ENCODE results near the gene OLFML2A. TPM values are rescaled to one million over a fixed set of nuclear protein-coding genes. Genes with fewer than 3 reads are reported as not detected.

The OLFML2A gene
- total and polyA plus RNA-seq, 2 donors from 2014 or later, result 5.1 to 12.2 TPM

DNA sequence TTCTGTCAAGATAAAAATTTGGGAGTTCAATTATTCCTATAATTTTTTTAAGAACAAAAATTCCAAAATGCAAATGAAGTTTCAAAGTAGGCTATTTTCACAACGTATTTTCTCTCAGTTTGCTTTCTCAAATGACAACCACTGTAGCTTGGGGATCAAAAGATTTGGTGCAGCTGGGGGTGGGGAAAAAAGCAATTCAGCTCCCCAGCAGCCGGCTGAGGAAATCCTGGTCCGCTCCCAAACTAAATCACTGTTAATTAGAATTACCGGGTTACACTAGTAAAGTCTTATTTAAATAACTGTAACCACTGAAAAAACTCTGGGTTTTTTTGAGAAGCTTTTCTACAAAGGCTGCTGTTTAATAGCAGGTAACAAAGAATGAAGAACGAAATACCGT lies 11.5 kb upstream of the OLFML2A start:
- Histone ChIP-seq H3K9ac (ENCODE audit: low read length in 3 of 3) (no peak overlapping the region), H3K4me3 (ENCODE audit: low read length in 3 of 3) (no peak overlapping the region), H3K36me3 (ENCODE audit: control insufficient read depth in 2 of 3, insufficient read depth in 3 of 3, low read length in 3 of 3) (no peaks in the 10 kb centered on the region), H3K4me1 (ENCODE audit: control insufficient read depth in 2 of 3, insufficient read depth in 2 of 3, low read depth in 1 of 3, low read length in 3 of 3) (peaks cover 0 to 10% (median 0%) of the 10 kb centered on the region in 3 donors), H3K9me3 (ENCODE audit: control insufficient read depth in 2 of 3, insufficient read depth in 1 of 3, low read length in 3 of 3) (no peaks in the 10 kb centered on the region), H3K27ac (ENCODE audit: low read depth in 2 of 2, low read length in 2 of 2) (no peak overlapping the region), H3K27me3 (ENCODE audit: control insufficient read depth, insufficient read depth, low read length) (peaks cover 51% of the 10 kb centered on the region)
- TF ChIP-seq, protein P1, sequence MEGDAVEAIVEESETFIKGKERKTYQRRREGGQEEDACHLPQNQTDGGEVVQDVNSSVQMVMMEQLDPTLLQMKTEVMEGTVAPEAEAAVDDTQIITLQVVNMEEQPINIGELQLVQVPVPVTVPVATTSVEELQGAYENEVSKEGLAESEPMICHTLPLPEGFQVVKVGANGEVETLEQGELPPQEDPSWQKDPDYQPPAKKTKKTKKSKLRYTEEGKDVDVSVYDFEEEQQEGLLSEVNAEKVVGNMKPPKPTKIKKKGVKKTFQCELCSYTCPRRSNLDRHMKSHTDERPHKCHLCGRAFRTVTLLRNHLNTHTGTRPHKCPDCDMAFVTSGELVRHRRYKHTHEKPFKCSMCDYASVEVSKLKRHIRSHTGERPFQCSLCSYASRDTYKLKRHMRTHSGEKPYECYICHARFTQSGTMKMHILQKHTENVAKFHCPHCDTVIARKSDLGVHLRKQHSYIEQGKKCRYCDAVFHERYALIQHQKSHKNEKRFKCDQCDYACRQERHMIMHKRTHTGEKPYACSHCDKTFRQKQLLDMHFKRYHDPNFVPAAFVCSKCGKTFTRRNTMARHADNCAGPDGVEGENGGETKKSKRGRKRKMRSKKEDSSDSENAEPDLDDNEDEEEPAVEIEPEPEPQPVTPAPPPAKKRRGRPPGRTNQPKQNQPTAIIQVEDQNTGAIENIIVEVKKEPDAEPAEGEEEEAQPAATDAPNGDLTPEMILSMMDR (IDR thresholded peaks at IDR 0.05; ENCODE audit: borderline replicate concordance, extremely low read depth, insufficient read depth), result no peak
- no peak for DNase-seq
- intact Hi-C loops (cut with DNase I), result no loop called here
- FAIRE-seq, result no peak

DNA sequence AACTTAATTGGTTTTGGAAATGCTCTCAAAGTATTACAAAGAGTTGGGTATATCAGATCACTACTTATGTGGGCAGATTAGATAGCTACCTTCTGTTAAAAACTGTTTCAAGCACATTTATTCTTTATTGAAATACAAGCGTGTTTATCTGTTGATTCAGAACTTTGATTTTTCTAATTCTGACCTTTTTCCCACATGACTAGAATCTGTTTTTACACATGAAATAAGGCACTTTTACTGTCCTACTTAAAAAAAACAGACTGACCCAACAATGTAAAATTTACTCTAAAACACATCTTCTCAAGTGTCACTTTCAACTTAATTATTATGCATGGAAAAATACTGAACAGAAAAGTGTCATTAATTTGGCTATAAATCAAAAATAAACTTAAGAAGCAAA lies 10.6 kb upstream of the OLFML2A start:
- Histone ChIP-seq H3K4me1 (ENCODE audit: control insufficient read depth in 2 of 3, insufficient read depth in 2 of 3, low read depth in 1 of 3, low read length in 3 of 3) (peaks cover 0 to 8% (median 0%) of the 10 kb centered on the region in 3 donors), H3K27me3 (ENCODE audit: control insufficient read depth, insufficient read depth, low read length) (peaks cover 49% of the 10 kb centered on the region), H3K9me3 (ENCODE audit: control insufficient read depth in 2 of 3, insufficient read depth in 1 of 3, low read length in 3 of 3) (no peaks in the 10 kb centered on the region), H3K9ac (ENCODE audit: low read length in 3 of 3) (no peak overlapping the region), H3K27ac (ENCODE audit: low read depth in 2 of 2, low read length in 2 of 2) (no peak overlapping the region), H3K4me3 (ENCODE audit: low read length in 3 of 3) (no peak overlapping the region), H3K36me3 (ENCODE audit: control insufficient read depth in 2 of 3, insufficient read depth in 3 of 3, low read length in 3 of 3) (no peaks in the 10 kb centered on the region)
- no peak for DNase-seq
- no peak for FAIRE-seq
- TF ChIP-seq, protein P1 (IDR thresholded peaks at IDR 0.05; ENCODE audit: borderline replicate concordance, extremely low read depth, insufficient read depth), result no peak
- intact Hi-C loops (cut with DNase I), result no loop called here

DNA sequence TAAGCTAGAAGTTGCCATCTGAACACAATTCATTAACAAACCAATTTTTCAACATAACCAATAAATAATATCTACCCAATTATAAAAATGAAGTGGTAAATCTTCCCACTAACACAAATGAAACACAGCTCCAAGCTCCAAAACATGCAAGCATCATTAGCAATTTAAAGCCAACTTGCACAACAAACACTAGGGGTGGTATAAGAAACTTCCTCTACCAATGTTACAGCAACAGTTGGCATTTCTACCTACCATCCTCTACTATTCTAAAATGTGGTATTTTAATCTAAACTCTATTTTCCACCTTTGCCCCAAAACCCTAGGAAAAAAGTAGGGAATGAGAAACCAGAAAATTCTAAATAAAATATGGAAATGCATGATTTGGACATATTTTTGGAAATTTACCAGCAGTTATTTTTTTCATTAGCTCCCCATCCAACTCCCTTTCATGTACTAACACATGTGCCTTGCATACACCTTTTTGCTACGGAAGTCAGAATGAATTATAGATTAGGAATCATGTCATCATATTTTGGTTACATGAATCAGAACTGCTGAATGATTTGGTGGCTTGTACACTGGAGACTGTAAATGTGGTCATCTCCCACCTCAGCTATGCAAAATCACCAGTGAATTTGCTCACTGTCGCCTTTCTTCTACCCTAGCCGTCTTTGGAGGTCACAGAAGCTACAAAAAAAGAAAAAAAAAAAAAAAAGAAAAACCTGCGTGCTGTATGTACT lies 9.9 kb upstream of the OLFML2A start:
- Histone ChIP-seq H3K4me3 (ENCODE audit: low read length in 3 of 3) (no peak overlapping the region), H3K27ac (ENCODE audit: low read depth in 2 of 2, low read length in 2 of 2) (no peak overlapping the region), H3K9me3 (ENCODE audit: control insufficient read depth in 2 of 3, insufficient read depth in 1 of 3, low read length in 3 of 3) (no peaks in the 10 kb centered on the region), H3K4me1 (ENCODE audit: control insufficient read depth in 2 of 3, insufficient read depth in 2 of 3, low read depth in 1 of 3, low read length in 3 of 3) (peaks cover 0 to 5% (median 0%) of the 10 kb centered on the region in 3 donors), H3K36me3 (ENCODE audit: control insufficient read depth in 2 of 3, insufficient read depth in 3 of 3, low read length in 3 of 3) (no peaks in the 10 kb centered on the region), H3K27me3 (ENCODE audit: control insufficient read depth, insufficient read depth, low read length) (peaks cover 49% of the 10 kb centered on the region), H3K9ac (ENCODE audit: low read length in 3 of 3) (no peak overlapping the region)
- FAIRE-seq, result no peak
- TF ChIP-seq, protein P1 (IDR thresholded peaks at IDR 0.05; ENCODE audit: borderline replicate concordance, extremely low read depth, insufficient read depth), result no peak
- DNase-seq, result no peak
- intact Hi-C loops (cut with DNase I), result no loop called here

Data from kidney (tissue), 14 donors.